Left ventricle myocardium inferior (tissue), 1 donor: ENCODE data around the gene CLCNKB. TPM values are rescaled to one million over a fixed set of nuclear protein-coding genes. Genes with fewer than 3 reads are reported as not detected.

ENCODE experiments used
- DNase-seq: peaks from one replicate; pipeline ENCODE4 v3.0.0-alpha.2; 2020
- H3K27ac ChIP-seq: fragments of 200-600 bp; replicated peaks from 2 replicates; pipeline ENCODE4 v1.8.0; 2021
- H3K27me3 ChIP-seq: fragments of 200-600 bp; 2 replicates; pipeline ENCODE4 v1.8.0; 2021; ENCODE audit warnings: low read depth
- H3K36me3 ChIP-seq: fragments of 200-600 bp; 2 replicates; pipeline ENCODE4 v1.8.0; 2021
- H3K4me1 ChIP-seq: fragments of 200-600 bp; 2 replicates; pipeline ENCODE4 v1.8.0; 2021
- H3K4me3 ChIP-seq: fragments of 200-600 bp; 2 replicates; pipeline ENCODE4 v1.8.0; 2021; ENCODE audit warnings: mild to moderate bottlenecking, moderate library complexity
- H3K9me3 ChIP-seq: fragments of 200-600 bp; replicated peaks from 2 replicates; pipeline ENCODE4 v1.8.0; 2021
- CTCF ChIP-seq: fragments of 200-600 bp; IDR thresholded peaks from 2 replicates; pipeline ENCODE4 v1.8.0; 2021; ENCODE audit warnings: antibody characterized with exemption, mild to moderate bottlenecking, borderline replicate concordance
- intact Hi-C: fragments of 100-400 bp; cut with micrococcal nuclease; formaldehyde crosslinking; loops from one replicate; pipeline ENCODE4 v1.11.0; 2022
- total RNA-seq: library from RNA; stranded (reverse); fragmentation: NEBNext Ultra II Directional; extraction: Animal tissue kit (Norgen Biotek cat#: 25700); gene quantifications from one replicate; pipeline ENCODE4 v1.2.1, GENCODE V29; 2021
- donor health status: DM: no; HTN: yes; CAD: no; lungs with severe emphysema.

CLCNKB gene
- total RNA-seq, 1 donor from 2014 or later, result 1.3 TPM

DNA sequence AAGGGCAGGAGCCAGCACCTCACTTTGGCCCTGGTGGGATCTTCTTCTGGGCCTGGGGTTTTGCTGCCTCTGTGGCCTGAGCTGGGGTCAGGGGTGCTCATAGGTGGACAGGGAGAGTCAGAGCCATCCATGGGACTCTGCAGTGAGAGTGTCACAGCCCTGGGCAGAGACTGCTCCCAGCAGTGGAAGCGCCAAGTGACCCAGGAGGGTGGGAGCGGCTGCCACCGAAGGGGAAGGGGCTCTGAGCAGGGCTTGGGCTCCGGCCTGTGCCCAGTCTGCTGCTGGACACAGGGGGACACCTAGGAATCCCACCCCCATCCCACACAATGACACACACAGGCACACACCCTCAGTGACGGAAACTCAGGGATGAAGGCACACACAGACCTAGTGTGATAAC, 368 bp downstream of the CLCNKB start:
- Histone ChIP-seq H3K36me3 (no peaks in the 10 kb centered on the region), H3K4me3 (no peak overlapping the region), H3K9me3 (no peaks in the 10 kb centered on the region), H3K27me3 (peaks cover 5% of the 10 kb centered on the region), H3K4me1 (peaks cover 5% of the 10 kb centered on the region), H3K27ac (no peak overlapping the region)
- no peak for TF ChIP-seq CTCF
- intact Hi-C loops, result no loop called here
- DNase-seq, result no peak

- H3K4me3 ChIP-seq, result no peak overlapping the region
- H3K27ac ChIP-seq, result no peak overlapping the region
- H3K36me3 ChIP-seq, result no peaks in the 10 kb centered on the region
- TF ChIP-seq CTCF, result no peak
- intact Hi-C loops, result no loop called here
- no peaks in the 10 kb centered on the region for H3K9me3 ChIP-seq
- H3K27me3 ChIP-seq, result peaks cover 9% of the 10 kb centered on the region
- H3K4me1 ChIP-seq, result peaks cover 13% of the 10 kb centered on the region
- no peak for DNase-seq
Observed at GRCh38 chr1:16046842-16047241, 3.3 kb downstream of the CLCNKB start.

DNA sequence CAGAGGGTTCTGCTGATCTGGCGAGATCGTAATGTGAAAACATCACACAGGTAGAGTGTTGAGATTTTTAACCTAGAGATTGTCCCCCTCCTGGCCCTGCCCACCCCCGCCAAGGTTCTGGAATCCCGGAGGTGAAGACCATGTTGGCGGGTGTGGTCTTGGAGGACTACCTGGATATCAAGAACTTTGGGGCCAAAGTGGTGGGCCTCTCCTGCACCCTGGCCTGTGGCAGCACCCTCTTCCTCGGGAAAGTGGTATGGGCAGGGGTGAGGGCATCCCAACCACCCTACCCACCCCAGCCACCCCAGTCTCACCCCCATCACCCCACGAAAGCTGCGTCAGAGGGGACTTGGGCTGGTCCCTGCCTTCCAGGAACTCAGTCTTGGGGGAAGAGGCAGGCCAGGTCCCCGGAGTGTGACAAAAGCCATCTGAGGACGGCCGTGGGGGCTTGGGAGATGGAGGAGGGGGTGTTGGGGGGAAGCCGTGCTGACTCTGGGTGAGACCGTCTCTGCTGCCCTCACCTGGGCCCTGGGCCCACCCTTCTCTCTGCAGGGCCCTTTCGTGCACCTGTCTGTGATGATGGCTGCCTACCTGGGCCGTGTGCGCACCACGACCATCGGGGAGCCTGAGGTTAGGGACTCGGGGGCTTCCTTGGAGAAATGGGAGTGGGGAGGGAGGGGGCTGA, 4.4 kb downstream of the CLCNKB start:
- intact Hi-C loops, result no loop called here
- no peak for TF ChIP-seq CTCF
- no peak for DNase-seq
- Histone ChIP-seq H3K4me3 (peak overlapping the region; percentile 61), H3K9me3 (no peaks in the 10 kb centered on the region), H3K36me3 (no peaks in the 10 kb centered on the region), H3K4me1 (peaks cover 13% of the 10 kb centered on the region), H3K27me3 (peaks cover 9% of the 10 kb centered on the region), H3K27ac (no peak overlapping the region)

DNA sequence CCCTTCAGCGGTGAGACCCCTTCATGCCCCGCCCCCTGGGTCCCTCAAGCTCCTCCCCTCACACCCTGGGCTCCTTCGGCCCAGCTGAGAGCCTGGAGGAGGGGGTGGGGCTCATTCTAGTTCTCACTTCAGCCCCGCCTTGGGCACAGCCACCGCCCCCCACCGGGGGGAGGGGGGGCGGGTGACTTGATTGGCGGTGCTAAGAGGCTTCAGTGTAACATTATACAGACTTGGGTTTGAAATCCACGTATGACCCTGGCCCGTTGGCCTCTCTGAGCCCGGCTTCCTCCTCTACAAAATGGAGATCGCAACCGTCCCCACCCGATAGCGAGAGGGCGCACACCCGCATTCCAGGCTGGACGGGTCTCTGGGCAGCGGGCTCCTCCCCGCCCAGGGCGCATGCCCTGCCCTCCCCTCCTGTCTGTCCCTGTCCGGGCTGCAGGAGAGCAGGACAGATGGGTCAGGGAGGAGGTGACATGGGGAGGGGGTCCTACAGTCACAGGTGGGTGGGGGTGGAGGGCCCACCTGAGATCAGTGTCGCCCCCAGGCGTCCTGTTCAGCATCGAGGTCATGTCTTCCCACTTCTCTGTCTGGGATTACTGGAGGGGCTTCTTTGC, 5.1 kb downstream of the CLCNKB start:
- peak; percentile 51 for DNase-seq
- Histone ChIP-seq H3K27ac (no peak overlapping the region), H3K4me3 (peak overlapping the region; percentile 61), H3K4me1 (peaks cover 13% of the 10 kb centered on the region), H3K36me3 (no peaks in the 10 kb centered on the region), H3K9me3 (no peaks in the 10 kb centered on the region), H3K27me3 (peaks cover 9% of the 10 kb centered on the region)
- intact Hi-C loops, result no loop called here
- TF ChIP-seq CTCF, result no peak

DNA sequence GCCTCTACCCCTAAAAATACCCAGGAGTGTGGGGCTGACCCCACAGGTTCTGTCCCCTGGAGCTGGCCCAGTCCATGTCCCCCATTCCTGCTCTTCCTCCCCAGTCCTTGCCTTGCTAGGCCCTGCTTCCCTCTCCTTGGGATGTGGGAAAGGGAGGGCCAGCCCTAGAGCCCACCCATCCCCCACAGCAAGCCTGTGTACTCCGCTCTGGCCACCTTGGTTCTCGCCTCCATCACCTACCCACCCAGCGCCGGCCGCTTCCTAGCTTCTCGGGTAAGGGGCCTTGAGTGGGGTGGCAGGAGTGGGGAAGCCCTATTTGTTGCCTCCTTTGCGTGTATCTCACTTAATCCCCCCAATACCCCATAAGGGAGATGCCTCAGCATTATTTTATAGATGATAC, 6.7 kb downstream of the CLCNKB start:
- intact Hi-C loops, result loop anchor here (5.0 kb wide), 1 partner anchor 43 kb away; no protein-coding TSS in a partner anchor
- H3K36me3 ChIP-seq, result no peaks in the 10 kb centered on the region
- peaks cover 9% of the 10 kb centered on the region for H3K27me3 ChIP-seq
- DNase-seq, result no peak
- H3K4me3 ChIP-seq, result no peak overlapping the region
- H3K9me3 ChIP-seq, result no peaks in the 10 kb centered on the region
- peaks cover 13% of the 10 kb centered on the region for H3K4me1 ChIP-seq
- no peak overlapping the region for H3K27ac ChIP-seq
- TF ChIP-seq CTCF, result no peak
